Activated T-cell treated with anti-CD3 and anti-CD28 coated beads, Interleukin-2, amount 50 U/mL, for 48 hours (primary cell): ENCODE measurements around the gene TENT4A.
A peak's percentile ranks its signal among the peaks of the same experiment; 100 is the strongest.

ENCODE experiments used
- DNase-seq, 2 experiments: peaks; one replicate each; pipeline ENCODE4 v3.0.0-alpha.2; 2020

The TENT4A gene

DNA sequence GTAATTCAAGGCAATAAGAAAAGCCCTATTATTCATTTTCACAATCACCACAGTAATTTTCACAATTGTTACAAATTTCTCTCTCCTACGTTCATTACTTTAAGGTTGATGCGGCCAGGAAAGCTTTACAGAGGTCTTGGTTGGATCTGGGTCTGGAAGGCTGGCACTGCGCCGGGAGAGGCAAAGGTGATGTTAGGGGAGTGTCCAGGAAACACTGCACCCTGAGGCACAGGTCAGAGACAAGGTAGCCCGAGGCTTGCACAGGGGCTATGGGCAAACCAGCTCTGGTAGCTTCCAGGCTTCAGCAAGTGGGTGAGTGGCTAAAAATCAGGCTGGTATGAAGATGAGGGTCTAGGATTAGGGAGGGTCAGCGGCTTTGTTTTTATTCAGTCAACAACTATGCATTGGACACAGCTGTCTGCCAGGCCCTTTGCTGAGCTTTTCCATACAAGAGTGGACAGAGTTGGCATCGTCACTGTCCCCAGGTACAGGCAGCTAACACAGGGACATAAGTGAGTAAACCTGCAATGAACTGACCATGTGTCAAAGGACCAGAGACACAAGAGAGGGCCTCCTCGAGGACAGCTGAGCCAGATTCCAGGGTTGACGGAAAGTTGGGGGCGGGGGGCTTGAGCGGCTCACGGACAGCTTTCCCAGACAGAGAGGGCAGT, 12.4 kb upstream of the TENT4A start:
- no peak for DNase-seq

DNA sequence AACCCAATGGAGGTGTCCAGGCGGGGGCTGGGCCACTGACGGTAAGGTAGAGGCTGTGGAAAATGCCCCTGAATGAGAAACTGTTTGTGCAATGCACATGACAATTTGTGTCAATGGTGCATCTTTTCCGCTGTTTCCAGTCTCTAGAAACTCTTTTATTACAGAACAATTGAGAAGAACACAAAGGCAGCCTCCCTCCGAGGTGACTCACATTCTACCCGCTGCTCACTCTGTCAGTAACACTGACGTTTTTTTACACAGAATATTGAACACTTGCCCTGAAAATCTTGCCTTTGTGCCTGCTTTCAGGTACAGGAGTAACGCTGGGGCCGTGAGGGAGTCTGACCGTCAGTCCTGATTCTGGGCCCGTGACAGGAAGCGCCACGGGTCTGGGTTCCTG, 11.7 kb upstream of the TENT4A start:
- DNase-seq, result no peak

DNA sequence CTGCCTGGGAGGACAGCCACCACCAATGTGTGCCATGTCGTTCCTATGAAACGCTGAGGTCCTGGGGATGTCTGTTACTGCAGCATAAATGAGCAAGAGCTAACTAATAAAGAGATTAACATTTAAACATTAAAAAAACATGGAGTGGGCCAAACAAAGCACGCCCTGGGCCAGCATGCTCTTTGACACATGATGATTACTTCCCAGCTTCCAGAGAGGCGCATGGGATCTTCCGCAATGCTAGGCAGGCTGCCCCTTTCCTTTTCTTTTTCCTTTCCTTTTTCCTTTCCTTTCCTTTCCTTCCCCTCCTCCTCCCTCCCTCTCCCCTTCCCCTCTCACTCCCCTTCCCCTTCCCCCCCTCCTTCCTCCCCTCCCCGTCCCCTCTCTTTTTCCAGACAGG, 10.6 kb upstream of the TENT4A start:
- DNase-seq, result no peak

DNA sequence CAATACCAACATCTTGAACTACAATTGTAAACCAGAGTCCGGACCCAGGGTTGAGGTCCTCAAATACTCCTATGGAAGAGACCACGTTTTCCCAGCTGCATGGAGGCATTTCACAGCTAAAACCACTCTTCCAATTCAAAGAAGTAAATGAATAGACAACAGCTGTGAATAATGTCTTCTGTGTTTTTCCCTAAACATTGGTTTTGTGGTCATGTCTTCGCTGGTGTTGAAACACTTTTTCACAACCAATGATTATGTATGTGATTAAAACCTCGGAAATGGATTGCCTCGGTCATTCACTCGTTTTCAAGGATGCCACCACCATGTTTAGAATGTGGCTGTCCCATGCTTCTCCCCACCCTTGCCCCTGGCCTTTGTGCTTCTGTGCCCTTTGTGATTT, 9.4 kb upstream of the TENT4A start:
- DNase-seq, result no peak

DNA sequence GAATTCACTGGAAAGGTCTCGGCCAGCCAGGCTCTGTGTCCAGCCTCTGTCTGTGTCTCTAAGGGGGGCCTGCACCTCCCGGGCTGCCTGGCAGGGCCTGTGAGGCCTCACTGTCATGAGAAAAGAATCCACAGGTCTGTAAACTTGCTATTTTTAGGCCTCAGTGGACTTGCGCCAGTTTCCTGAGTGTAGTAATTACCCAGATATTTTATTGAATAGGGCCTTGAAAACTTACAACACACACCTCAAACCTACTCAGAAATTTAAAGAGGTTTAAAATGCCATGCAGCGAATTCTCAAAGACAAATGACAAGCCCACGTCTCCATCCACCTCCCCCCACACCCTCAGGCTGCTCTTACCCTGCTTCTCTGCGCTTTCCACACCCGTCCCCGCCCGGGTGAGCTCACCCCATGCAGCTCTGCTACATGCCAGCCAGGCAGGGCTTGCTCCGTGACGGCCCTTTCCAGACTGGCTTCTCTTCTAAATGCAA, 8.8 kb upstream of the TENT4A start:
- no peak for DNase-seq

DNA sequence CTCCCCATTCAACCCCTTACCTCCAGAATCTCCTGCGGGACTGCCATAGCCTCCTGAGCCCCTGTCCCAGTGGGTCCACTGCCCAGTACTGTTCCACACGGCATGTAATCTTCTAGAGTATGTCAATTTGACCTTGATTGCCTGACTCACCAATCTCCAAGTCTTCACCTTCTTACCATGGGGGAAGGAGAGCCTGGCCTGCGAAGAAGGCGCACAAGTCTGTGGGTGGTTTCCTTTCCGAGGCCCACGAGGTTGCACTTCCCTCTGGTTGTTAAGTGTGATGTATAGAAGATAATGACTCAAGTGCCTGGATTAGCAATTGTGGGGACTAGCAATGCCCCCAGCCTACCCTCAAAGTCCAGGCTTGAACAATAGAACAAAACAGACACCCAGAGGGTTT, 8.1 kb upstream of the TENT4A start:
- peak in 1 of 2 experiments; percentile 39 for DNase-seq

DNA sequence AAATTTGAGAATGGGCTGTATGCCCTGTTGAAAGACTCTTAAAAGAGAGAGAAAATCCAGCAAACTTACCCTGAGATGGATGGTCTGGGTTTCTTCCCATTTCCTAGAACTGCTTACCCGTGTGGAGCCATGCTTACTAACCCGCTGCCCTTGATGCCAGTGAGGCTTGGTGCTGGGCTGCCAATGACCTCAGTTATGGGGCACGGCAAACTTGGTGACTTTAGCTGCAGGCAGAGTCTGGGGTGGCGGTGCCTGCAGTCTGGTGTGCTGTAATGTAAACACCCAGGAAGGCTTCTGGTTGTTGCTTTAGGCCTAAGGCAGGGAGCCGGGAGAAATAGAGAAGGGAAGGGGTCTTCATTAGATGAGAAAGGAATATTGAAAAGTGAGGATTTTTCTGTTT, 7.3 kb upstream of the TENT4A start:
- DNase-seq, result no peak

DNA sequence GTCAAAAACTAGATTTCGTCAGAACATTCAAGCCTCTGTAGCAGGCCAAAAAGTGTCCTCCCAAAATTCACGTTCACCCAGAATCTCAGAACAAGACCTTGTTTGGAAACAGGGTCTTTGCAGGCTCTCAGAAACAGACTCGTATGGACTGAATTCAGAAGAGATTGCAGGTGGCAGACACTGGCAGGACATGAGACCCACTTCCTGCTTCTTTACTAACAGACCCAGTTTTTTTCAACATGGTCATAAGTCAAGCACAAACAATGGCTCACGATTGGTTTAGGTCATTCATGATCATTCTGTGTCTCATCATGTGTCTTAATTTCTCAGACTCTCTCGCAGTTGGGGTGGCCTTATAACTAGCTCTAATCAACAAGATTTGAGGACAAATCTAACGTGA, 5.4 kb upstream of the TENT4A start:
- DNase-seq, result no peak

DNA sequence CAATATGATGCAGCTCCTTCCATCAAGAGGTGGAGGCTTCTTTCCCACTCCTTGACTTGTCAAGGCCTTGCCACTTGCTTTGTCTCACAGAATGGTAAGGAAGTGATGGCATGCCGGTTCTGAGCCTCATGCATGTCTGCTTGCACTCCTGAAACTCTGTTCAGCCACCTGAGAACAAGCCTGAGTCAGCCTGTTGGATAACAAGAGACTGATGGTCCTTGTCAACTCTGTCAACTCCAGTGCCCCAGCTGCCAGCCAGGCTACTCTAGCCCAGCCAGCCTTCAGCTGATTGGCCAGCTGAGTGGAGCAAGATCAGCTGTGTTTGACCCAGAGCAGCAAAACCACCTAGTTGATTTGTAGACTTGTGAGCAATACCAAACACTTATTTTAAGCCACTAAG, 4.4 kb upstream of the TENT4A start:
- DNase-seq, result no peak

DNA sequence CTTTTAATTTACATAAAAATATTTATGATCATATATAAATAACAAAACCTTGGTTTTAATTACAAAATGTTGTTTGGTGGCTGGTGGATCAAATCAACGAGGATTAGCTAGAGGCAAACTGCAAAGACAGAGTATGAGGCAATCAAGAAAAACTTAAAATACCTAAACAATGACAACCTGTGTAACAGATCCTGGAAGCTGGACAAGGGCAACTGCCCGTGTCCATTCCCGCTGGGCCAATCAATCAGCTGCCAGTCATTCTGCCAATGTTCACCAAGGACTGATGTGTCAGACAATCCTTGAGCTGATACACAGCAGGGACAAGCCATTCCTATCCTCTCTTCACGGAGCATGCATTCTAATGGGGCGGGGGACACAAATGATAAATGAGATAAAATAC, 3.2 kb upstream of the TENT4A start:
- no peak for DNase-seq

DNA sequence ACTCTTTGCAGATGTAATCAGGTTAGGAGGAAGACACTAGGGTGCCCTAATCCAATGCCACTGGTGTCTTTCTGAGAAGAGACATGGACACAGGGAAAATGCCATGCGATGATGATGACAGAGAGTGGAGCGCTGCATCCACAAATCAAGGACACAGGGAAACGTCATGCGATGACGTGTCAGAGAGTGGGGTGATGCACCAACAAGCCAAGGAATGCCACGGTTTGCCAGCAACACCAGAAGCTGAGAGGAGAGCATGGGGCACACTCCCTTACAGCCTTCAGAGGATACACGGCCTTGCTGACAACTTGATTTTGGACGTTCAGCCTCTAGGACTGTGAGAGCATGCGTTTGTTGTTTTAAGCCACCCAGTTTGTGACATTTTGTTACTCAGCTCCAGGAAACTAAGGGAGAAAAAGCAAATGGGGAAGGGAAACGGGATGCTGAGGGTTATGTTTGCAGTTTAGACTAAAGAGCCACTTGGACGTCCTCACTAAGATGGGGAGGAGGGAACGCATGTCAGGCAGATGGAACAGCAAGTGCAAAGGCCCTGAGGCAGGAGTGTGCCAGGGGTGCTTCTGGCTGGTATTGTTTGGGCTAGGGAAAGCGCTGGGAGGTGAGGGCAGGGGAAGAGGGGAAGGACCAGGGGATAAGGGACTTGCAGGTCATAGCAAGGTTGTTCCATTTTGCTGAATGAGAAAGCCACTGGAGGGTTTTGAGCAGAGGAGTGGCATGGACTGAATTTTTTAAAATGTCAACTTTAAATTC, 2.5 kb upstream of the TENT4A start:
- DNase-seq, result no peak

DNA sequence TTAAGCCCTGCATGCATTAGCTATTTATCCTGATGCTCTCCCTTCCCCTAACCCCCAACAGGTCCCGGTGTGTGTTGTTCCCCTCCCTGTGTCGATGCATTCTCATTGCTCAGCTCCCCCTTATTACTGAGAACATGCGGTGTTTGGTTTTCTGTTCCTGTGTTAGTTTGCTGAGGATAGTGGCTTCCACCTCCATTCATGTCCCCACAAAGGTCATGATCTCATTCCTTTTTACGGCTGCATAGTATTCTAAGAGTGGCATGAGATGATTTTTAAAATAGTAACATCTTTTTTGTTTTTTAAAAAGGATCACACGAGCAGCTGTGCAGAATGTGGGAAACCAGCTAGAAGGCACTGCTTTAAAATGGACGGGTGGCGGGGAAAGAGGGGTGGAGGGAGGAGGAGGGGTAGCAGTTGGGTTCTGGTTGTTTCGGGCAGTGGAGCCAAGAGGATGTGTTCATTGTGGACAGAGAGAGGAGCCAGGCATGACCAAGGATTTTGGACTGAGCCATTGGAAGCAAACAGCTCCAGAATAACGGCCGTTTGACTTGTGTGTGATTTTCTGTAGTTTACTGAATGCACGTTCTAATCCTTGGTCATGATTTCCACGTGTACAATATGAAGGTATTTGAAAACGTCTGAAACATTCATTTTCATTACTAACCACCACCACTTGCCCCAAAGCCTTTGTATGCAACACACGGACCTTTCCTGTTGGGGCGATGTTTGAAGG, 1.7 kb upstream of the TENT4A start:
- DNase-seq, result no peak

DNA sequence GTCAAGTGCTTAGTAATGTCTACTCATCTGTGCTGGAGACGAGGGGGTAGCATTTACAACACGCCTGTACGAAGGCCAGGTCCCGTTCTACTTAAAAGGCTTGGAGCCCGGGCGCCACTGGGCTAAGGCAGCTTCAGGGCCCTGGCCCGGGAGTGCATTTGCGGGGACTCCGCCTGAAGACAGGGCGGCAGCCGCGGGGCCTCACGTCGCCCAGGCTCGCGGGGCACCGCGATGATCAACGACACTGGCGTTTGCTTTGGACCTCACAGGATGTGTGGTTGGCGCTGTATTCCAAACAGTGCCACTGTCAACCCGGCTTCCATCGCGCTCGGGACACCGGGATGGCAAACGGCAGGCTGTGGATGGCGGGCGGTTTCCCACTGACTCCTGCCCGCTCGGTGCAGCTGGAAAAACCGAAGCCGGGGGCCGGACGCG, 1.1 kb upstream of the TENT4A start:
- peak; percentile 73 to 76 for DNase-seq

DNA sequence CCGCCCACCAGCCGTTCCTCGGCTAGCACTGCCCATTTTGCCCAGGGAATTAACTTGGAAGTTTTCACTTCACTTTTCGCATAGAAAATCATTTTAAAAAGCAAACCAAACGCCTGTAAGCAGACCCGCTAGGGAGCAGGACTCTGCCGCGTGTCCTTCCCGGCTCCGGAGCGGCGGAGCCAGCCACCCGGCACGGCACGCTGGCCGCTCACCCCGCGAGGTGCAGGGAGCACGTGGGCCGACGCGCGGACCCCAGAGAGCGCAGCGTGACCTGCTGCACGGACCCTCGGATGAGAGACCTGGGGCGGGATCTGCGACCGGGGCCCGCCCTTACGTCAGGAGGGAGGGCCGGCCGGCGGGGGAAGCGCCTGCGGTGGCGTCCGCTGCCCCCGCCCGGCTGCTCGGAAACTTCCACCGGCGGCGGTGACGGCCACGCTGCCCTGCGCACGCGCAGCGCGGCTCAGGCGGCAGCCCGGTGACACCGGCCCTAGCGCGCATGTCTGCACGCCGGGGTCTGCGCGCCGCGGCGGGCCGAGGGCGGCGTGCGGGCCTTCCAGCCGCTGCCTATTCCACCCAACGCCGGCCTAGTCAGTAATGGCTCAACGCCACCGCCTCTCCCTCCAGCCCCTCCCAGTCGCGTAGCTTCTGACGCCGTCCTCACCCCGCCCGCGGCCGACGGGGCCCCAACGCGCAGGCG, 507 bp upstream of the TENT4A start:
- DNase-seq, result peak; percentile 97

DNA sequence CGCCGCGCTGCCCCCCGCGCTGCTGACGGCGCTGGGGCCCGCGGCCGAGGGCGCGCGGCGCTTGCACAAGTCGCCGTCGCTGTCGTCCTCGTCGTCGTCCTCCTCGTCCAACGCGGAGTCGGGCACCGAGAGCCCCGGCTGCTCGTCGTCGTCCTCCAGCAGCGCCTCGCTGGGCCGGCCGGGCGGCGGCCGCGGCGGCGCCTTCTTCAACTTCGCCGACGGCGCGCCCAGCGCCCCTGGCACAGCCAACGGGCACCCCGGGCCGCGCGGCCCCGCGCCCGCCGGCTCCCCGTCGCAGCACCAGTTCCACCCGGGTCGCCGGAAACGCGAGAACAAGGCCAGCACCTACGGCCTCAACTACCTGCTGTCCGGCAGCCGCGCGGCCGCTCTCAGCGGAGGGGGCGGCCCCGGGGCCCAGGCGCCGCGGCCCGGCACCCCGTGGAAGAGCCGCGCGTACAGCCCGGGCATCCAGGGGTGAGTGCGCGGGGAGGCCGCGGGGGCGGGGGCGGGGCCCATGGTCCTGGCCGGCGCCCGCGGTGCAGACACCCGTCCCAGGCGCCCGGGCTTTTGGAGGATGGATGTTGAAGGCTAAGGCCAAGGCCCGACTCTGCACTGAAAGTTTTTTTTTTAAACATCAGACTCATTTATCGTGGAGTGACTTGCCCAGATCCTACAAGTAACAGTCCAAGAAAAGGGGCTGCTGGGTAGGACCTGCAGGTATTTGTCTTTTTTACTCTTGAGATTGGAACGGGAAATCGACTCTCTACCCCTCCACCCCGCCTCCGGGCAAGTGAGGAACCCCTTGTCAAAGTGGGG, 1.2 kb downstream of the TENT4A start:
- peak in 1 of 2 experiments; percentile 56 for DNase-seq

DNA sequence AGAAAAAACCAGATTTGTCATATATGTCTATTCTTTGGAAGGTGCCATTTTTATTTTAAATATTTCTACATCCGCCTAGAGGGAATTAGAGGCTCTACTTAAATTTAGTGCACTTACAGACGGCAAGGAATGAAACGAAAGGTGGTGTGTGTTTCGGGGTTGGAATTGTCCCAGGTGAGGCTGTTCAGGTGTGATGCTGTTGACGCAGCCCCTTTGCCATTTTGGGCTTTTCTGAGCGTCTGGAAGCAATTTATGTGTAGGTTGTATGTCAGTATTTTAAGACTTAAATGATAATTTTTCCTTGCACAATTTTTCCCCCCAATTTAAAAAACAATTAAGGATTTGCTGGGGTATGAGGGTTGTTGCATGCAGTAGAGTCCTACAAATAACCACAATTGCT, 2.0 kb downstream of the TENT4A start:
- no peak for DNase-seq

DNA sequence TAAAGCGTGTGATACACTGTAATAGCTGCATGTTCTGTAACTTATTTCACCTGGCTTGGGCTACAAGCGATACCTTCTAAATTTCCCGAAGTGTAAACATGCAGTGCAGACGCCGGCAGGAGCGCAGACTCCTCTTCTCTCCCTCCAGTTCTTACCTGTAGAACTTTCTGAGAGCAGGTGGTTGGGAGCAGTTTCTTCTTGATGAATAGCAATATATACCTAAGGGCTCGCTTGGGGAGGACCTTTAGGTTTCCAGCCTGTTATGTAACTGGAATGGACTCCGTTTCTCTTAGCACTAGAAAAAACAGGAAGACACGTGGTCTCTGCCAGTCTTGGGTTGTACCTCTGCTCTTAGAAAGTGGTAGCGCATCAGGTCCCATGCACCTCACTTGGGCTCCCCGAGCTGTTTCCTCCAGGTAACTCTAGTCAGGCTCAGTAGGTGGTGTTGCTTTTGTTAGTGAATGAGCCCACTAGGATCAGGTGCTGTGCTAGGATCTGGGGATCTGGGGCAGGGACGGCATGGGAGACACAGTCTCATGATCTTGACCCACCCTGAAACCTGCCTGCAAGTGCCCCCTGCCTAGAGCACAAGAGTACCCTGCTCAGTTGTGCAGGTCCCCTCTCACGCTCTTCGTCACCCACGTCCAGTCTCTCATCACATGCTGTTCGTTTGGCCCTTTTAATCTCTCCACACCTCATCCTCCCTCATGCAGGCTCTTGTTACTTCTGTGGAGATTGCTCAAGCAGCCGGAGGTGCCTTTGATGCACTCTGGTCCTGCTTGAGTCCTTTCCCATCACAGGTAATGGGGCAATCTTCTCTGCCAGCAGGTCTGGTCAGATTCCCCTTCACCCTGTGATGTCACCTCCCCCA, 2.8 kb downstream of the TENT4A start:
- DNase-seq, result no peak

DNA sequence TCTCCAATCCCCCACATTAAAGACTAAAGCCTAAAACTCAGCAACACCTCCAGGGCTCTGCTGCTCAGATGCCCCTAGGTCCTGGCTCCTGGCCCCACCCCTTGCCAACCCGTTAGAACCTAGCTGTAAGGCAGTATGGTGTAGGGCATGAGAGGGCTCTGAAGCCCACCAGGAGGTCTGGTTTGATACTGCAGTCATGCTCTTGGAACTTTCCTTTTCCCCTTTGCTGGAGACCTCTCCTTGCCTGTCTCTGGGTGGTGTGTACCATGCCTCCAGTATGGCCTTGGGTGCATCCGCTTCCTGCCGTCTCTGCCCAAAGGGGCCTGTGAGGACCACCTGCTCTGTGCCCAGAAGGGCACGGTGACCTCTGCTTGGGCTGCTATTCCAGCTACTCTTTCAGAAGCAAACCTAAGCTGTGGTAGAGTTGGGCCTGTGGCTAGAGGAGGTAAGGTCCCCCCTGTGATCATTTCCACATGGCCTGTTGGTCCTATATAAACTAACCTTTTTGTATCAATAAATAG, 3.5 kb downstream of the TENT4A start:
- no peak for DNase-seq

DNA sequence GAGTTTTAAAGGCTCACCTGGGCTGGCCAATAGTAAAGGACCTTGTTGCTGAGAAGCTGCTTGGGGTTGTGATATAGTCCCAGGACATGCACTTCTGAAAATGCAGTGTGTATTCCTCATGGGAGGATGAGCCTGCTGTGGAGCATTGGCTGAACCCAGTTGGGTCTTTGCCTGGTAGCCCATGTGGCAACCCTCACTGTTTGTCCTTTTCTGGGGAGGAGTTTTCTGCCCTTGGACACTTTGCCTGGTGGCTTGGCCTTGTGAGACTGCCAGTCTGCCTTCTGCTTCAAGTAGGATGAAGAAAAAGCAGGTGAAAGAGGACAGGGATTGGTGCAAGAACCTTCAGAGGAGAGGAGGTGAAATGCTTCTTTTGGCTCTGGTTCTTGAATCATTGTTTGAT, 4.0 kb downstream of the TENT4A start:
- no peak for DNase-seq

DNA sequence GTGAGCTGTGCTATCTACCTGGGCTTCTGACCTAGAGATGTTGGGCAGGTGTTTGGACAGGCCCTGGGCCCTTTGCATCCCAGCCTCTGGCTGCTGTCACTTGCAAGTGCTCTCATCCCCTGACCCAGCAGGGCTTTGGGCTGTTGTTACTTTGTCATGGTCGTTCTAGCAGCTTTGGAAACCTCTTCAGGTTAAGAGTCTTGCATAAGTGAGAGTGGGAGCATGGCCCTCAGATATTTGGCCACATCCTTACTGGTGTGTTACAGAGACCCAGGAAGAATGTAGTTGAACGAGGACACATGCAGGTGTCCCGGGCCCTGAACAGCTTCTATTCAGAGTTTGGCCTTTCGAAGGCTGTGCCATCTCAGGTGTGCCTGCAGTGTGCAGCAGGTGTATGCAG, 4.5 kb downstream of the TENT4A start:
- no peak for DNase-seq

DNA sequence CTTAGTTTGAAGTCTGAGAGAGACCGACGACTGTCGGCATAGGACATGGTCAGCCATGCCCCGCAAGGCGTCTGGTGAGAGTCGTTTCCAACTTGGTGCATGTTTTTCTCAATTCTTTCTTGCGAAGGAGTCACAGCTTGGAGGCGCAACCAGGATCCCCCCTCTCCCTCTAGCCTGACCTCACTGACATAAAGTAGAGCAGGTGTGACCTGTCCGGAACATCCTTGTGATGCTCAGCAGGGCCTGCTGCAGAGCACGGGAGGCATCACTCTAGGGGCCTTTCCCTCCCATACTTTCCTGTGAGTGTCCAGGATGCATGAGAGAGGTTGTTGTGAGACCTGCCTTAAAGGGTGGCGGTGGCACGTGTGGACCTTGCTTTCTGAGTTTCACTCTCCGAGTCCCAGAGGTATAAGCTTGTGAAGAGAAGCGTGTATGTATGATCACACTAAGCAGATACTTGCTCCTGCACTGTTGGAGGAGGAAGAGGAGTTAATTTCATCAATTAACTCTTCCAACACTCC, 5.0 kb downstream of the TENT4A start:
- DNase-seq, result no peak
